RPMI7951 (cell line): ENCODE measurements around the gene KCND1. TPM values are rescaled to one million over a fixed set of nuclear protein-coding genes. Genes with fewer than 3 reads are reported as not detected.

Source experiments
- DNase-seq: peaks from one replicate; pipeline ENCODE4 v3.0.0-alpha.2; 2012; ENCODE audit warnings: low read depth
- total RNA-seq: library from RNA; depleted of rRNA; stranded (reverse); fragments of >200 nt; shearing (Covaris generic); gene quantifications from 2 replicates; pipeline ENCODE4 v1.2.3, GENCODE V29; 2014

KCND1 gene
- total RNA-seq, 1 experiment from 2014 or later: 1.4 TPM

DNA sequence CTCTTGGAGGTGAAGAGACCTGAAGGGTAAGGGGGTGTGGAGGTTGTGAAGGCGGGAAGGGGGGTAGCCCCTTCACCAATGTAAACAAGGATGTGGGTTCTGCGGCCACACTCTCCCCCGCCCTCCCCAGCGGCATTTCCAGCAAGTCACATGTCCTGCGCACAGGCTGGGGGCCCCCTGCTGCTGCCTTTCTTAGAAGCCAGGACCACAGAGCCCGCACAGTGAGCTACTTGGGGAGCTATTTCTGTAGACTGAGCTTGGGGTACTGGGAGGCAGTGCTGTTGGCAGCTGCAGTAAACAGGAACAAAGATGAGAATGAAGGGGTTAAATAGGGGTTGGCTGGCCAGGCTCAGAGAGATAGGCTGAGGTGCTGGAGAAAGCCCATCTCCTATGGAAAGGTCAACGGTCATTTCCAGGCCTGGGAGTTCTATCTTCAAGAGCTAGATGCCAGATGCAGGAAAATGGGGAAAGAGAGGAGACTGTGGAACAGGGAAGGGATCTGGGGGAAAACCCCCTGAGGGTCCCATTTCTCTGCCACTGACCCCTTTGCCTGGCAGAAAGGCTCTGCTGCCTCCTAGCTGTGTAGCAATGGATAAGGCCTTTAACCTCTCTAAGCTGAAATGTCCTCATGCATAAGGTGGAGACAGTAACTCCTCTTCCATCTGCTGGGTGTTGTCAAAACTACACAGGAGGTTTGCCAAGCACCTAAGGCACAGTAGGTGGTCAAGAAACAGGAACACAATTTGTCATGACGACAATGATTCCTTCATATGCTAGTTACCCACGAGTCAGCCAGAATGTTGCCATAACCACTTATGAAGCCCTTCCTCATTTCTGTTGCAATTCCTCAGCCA lies 34.4 kb downstream of the KCND1 start:
- DNase-seq: peak; percentile 10

DNA sequence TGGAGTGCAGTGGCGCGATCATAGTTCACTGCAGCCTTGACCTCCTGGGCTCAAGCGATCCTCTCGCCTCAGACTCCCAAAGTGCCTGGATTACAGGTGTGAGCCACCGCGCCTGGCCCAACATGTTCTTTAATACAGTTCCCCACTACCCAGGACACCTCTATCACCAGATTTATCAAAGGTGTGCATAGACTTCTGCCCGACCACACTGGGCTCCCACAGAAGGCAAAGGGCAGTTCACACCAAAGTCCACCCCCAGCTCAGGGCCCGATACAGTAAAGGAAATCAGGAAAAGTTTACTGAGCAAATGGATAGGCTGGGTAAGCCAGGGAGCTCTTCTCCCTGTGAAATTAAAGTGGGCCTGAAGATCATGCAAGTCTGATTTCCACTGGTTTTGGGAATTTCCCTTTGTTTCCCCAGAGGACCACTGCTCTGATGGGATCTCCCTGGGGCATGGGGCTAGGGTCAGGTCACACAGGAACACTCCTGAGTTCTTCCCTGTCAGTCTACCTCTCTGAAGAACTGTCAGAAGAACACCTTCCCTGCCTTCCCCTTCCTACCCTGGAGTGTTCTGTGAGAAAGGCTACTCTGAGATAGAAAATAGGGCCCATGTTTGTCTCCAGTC lies 35.1 kb downstream of the KCND1 start:
- DNase-seq: no peak

DNA sequence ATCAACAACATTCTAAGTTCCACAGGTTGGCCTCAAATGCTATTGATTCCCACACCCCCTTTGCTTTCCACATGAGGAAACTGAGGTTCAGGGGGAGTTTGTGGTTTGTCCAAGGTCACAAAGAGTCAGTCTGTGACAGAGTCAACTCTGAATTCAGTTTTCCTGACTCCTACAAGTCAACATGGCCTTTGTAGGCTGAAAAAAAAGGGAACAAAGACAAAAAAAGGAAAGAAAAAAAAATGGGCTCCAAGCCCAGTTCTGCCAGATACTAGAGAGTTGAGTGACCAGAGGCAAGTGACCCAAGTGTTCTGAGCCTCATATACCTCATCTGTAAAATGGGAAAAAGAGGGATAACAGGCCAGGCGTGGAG lies 36.4 kb downstream of the KCND1 start:
- DNase-seq: no peak

DNA sequence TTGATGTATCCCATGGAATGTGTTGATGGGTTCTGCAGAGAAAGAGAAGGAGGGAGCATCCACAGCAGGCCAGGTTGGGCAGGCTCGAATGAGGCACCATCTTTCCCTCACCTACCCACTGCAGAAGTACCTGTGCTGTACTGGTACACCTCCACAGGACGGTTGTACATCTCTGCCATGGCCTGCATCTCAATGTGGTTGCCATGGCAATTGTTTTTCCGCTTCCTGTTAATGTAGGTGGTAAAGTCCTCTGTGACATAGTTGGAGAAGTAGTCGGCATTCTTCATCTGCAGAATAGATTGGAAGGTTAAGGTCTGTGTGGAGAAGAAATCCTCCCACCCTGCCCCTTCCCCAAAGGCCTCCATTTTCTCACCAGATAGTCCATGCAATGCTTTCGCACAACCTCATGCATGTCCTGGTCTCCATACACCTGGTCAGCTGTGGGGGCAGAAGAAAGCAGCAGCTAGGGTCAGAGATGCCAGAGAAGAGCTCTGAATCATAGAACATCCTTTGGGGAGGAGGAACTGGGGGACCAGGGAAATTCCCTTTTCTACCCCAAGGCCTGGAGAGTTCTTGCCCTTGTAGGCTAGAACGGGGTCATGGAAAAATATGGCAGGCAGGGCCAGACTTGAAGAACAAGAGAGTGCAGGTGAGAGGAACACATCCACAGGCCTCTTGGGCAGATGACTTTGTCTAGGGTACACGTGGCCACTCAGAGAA lies 36.9 kb downstream of the KCND1 start:
- no peak for DNase-seq

DNA sequence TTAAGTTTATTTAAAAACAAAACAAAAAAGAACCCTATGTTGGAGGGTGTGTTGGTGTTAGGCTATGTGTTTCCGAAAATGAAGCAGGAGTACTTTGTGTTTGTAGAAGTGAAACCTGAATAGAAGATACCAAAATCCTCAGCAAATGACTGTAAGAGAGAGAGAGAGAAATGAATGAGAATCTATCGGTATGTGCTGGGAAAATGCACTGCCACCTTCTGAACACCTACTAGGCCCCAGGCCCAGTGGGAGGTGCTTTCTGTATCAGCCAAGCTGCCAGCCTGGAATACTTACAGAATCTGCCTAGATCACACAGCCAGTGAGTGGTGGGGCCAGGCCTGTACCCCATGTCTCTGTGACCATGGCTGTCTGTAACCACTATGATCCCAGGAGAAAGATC lies 37.9 kb downstream of the KCND1 start:
- DNase-seq: no peak

DNA sequence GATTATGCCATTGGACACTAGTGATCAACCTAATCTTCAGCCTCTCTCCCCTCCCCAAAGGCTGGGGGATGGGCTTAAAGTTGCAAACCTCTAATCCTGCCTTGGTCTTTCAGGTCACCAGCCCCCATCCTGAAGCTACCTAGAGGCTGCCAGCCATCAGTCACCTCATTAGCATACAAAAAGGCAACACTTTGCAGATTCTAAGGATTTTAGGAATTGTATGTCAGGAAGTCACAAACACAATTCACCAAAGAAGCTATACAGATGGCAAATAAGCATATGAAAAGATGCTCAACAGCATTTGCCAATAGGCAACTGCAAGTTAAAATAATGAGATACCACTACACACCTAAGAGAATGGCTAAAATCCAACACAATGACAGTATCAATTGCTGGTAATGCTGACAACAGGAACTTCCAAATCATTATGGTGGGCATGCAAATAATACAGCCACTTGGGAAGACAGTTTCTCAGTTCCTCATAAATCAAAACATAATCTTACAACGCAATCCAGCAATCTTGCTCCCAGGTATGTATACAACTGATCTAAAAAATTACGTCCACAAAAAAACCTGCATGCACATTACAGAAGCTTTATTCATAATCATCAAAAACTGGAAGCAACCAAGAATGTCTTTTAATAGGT lies 43.8 kb downstream of the KCND1 start:
- DNase-seq: no peak

DNA sequence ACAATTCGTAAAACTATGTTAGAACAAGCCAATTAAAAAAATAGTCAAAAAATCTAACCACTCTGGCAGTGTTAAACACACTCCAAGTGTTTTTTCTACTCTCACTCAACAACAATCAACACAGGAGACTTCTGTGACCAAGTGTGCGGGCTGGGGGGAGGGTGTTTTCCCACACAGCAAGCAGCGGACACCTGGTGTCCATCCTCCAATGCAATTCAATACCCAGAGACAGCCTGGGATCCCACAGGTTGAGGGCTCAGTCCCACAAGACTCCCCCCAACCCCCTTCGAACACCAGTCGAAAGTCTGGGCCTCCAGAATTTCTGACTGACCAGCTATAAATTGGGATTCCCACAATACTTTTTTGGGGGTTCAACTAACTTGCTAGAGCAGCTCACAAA lies 44.5 kb downstream of the KCND1 start:
- DNase-seq: no peak

DNA sequence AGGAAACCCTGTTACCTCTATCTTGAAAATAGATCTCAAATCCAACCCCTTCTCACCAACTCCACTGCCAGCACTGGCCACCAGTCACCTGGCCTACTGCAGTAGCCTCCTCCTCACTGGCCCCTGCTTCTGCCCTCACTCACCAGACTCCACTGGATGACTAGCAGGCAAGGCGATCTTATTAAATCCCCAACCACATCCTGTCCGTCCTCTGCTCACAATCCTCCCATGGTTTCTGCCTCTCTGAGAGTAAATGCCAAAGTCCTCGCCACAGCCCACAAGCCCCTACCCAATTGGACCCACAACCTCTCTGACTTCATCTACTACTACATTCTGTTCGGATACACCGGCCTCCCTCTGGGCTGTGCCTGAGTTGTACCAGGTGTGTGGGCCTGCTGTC lies 47.4 kb downstream of the KCND1 start:
- no peak for DNase-seq

DNA sequence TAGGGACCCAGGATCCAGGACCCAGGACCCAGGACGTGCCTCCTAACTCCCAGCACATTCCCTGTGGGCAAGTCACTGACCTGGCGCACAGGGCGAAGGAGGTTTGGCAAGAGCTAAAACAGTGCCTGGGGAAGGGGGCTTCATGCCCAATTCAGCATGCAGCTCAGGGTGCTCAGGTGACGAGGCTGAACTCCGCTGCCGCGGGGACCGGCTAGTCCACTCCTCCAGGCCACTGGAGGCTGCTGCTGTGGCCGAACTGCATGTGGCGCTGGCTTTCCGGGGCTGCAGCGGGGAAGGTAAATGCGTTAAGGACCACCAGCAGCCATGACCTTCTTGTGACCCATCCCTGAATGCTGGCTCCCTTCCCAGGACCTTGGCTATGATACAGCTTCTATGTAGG lies 47.9 kb downstream of the KCND1 start:
- no peak for DNase-seq

DNA sequence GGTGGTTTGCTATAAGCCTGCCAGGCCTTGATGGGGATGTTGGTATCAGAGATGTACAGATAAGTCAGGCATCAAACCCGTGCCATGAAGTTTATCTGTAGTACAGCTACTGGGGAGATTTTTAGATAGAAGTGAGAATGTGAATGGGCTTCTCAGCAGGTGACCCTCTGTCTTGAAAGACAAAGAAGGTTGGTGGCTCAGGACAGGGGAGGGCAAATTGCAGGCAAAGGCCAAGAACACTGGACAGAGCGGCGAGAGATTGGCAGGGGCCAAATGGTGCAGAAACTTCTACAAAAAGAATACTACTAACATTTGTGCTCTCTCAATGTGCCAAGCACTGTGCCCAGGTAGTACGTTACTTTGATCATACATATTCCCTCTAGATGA lies 50.9 kb downstream of the KCND1 start:
- no peak for DNase-seq

DNA sequence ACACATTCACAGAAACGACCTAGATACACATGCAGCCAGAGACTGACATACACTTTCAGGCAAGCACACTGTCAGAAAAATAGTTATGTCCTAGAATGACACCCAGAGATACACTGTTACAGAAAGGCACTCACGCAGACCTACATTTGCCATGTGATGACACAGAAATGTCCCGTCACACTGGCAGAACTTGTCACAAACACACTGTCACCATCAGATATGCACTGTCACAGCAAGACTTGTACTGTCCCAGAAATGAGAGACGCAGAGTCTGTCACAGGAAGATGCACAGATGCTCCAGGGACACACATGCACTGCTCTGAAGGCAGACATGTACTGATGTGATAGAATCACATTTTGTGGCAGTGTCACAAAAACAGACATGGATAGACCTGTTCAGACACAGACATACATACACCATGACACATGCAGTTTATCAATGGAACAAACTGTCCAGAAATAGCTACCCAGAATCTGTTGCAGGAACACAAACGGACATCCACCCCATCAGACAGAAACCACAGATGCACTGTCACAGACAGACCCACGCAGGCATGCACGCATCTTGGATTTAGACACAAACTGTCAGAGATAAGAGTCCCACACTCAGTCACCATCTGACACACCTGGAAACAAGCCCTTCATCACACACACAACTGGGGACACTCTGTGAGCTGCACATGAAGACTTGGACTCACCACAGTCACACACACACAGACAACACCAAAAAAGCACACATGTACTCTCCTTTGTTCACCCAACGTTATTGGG lies 51.5 kb downstream of the KCND1 start:
- DNase-seq: no peak

DNA sequence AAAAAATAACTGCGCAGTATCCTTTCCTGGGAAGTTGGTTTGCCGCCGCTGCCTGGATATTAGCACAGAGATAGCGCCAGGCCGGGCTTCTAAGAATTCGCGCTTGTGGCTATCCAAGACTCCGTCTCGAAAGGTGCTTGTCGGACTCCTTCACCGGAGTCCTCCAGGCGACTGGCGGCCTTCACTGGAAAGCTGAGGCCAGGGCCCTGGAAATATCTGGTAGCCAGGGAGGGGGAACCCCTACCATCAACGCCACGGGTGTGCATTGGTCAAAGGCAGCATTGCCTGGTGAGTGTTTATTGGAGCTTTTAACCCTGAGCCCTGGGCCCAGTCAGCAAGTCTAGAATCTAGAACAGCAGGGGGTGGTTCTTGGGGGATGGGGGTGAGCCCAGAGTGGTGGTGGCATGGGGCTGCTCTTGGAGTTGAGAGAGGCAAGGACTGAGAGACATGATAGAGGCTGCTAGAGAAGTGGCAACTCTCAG lies 52.2 kb downstream of the KCND1 start:
- no peak for DNase-seq

DNA sequence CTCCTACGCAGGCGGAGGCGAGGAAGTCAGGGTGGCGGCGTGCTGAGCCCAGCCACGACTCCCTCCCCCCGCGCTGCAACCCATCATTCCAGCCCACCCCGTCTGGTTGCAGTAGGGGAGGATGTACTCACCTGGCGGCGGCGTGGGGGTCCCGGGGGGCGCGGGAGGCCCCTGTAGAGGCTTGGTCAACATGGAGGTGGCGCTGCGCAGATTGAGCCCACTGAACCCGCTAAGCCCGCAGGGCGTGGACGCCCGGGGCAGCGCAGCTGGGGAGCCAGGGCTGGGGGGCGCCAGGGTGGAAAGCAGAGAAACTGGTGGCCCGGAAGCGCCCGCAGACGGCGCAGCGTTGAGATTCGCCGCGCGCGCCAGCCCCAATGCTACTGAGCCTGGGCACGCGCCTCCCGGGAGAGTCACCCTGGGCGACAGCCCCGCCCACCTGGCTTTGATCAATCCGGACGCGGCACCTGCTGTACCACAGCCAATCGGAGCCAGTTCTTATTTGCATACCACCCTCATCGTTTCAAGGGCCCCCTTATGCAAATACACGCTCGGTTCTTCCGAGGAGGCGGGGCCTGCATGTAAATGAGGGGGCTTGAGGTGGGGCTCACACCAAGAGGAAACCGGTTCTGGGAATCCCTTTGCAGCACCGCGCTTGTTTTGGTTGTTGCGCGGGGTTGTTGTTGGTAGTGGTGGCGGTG lies 52.9 kb downstream of the KCND1 start, which contains the start of gene PIM2:
PIM2 (minus strand) TSS at position 382 of the 698 bp plus-strand sequence; CDS start at position 192, 190 bp downstream.
- peak; percentile 94 for DNase-seq

DNA sequence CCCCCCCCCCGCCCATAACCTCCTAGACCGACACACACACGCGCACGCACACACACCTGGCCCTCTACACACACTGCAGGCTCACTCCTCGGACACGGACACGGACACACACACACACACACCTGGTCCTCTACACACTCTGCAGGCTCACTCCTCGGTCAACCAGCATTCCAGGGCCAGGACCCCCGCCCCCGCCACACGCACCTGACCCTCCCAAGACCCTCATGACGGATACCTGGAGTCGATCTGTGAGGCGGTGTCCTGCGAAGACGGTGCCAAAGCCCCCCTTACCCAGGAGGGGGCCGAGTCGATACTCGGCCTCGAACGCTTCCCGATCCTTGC lies 53.4 kb downstream of the KCND1 start:
- no peak for DNase-seq

DNA sequence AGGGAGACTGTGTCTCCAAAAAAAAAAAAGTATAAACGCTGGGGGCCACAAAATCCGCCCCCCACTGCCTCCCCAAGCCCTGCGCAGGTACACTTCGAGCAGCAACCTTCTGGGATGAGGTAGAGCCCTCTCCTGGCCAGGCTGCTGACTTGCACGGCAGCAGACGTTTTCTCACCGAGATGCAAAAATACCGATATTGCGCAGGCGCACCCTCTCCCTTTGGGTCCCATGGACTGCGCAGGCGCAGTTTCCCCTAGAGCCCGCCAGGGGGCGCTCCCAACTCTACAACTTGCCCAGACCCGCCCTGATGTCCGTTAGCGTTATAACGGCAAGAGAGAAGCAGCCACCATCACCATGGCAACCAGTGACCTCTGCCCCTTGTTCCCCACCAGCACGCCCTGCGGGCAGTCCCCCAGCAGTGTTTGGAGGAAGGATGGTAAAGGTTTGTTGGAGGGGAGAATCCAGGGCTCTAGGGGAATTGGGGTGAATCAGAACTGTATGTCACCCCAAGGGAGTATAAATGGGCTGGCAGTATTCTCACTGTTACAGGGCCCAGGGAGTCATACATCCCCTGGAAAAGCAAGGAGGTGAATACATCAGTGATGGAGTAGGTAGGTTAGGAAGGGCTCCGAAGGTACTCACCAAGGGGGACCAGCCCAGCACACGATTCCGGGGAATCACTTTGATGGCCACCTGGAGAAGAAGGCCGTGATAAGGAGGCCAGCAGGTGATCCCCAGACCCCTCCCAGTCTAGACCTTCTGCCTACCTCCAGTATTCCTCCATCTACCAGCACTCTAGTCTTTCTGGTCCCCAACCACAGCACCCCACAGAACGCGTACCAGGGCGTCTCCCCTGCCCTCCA lies 54.3 kb downstream of the KCND1 start:
- peak; percentile 87 for DNase-seq

DNA sequence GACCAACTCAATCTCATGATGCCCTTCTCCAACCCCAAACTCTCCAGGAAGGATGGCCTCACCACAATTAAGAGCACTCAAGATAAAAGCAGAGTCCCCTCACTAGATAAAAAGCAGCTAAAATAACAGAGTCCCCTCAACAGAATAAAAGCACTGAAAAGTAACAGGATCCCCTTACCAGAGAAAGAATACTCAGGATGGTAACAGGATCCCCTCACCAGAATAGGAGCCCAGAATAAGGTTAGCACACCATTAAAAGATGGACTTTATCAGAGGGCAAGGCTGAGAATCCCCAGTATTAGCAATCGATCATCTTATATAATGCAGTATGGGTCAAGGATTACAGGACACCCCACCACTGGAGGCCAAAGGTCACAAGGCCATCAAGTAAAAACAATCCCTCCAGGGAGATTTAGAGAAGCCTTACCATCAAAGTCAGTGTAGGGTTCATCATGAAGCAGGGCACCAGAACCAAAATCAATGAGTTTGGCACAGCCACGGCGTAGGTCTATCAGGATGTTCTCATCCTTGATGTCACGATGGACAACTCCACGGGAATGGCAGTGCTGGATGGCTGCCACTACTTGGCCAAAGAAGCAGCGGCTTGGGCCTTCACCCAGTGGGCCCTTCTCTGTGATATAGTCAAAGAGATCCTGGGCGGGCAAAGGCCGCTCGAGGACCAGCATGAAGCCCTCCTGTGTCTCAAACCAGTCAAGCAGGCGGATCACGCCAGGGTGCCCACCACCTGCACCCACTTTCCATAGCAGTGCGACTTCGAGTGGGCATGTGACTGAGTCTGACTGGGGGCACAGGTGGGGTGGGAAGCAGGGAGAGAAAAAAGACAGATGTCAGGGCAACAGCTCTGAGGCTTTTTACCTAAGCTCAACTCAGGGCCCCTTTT lies 56.8 kb downstream of the KCND1 start:
- no peak for DNase-seq

DNA sequence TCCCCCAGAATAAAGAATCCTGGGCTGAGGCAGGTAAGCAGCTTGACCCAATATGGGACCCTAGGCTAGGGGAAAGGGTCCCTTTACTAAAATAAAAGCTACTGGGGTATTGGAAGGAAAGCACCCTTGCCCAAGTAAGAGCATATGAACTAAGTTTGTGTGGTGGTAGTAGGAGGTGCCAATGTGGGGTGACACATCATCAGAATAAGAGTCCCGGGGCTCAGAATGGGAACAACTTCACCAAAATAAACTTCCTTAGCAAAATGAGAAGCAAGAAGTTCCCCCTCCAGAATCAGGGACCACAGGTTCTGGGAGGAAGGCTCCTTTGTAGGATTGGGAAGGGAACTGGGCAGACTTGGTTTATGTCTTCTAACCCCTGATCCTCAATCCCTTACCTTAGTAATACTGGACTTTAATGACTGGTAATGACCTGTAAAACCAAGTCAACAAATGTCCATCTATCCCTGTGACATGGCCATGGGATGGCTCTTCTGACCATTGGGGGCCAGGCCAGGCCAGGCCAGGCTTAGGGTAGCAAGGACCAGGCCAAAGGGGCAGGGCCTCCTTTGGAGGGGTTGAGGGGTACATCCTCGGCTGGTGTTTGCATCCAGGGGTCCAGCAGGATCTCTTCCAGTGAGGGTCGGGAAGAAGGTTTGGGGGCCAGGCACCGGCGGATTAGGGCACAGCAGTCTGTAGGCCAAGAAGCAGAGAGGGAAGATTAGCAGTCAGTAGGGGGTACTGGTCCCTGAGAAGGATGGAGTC lies 57.9 kb downstream of the KCND1 start:
- DNase-seq: no peak
